ENCODE measurements around the gene PPP1CA.

PPP1CA gene

DNA sequence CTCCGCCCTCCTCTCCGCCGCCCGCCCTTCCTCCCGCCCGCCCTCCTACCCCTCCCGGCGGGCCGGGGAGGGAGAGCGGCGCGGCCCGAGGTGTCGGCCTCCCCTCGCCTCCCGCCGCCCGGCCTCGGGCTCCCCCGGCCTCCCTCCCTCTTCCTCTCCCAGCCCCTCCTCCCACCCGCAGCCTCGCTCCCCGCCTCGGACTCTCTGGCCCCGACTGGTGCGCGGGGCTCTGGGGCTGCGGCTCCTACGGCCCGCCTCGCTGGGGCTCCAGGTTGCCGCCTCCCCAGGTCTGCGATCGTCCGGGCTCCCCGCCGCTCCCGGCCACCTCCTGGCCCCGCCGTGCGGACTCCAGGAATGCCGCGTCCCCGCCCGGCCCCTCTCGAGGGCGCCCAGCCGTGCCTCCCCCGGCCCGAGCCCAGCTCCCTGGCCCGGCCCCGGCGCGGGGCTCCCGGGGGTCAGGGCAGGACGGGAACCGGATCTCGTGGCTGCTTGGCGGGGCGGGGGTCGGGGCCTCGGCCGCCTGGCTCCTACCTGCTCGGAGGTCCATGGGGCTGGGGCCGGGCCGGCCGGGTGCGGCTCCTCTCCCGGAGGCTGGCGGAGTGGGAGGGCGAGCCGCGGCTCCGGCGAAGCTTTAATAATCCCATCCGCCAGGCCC is 28.5 kb downstream of the PPP1CA start, which contains the start of gene CLCF1:
TSS of gene CLCF1 (minus strand) at position 606 of the 655 bp plus-strand sequence. CDS start at position 547, 59 bp downstream.
- Histone ChIP-seq H3K4me3 (replicated peaks; ENCODE audit: insufficient read depth, low read length) (peak within 1 kb of the TSS; percentile 47), H3K27me3 (ENCODE audit: insufficient read depth, poor library complexity, severe bottlenecking) (no peaks in the 10 kb centered on the region), H3K27ac (replicated peaks) (peak within 1 kb of the TSS; percentile 92)
- peak; percentile 63 to 80 for DNase-seq (ENCODE audit: low read depth in 1 of 2, low spot score in 1 of 2)
- TF ChIP-seq, protein P1, sequence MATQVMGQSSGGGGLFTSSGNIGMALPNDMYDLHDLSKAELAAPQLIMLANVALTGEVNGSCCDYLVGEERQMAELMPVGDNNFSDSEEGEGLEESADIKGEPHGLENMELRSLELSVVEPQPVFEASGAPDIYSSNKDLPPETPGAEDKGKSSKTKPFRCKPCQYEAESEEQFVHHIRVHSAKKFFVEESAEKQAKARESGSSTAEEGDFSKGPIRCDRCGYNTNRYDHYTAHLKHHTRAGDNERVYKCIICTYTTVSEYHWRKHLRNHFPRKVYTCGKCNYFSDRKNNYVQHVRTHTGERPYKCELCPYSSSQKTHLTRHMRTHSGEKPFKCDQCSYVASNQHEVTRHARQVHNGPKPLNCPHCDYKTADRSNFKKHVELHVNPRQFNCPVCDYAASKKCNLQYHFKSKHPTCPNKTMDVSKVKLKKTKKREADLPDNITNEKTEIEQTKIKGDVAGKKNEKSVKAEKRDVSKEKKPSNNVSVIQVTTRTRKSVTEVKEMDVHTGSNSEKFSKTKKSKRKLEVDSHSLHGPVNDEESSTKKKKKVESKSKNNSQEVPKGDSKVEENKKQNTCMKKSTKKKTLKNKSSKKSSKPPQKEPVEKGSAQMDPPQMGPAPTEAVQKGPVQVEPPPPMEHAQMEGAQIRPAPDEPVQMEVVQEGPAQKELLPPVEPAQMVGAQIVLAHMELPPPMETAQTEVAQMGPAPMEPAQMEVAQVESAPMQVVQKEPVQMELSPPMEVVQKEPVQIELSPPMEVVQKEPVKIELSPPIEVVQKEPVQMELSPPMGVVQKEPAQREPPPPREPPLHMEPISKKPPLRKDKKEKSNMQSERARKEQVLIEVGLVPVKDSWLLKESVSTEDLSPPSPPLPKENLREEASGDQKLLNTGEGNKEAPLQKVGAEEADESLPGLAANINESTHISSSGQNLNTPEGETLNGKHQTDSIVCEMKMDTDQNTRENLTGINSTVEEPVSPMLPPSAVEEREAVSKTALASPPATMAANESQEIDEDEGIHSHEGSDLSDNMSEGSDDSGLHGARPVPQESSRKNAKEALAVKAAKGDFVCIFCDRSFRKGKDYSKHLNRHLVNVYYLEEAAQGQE (IDR thresholded peaks at IDR 0.05; ENCODE audit: insufficient replicate concordance, low read depth): no peak
- TF ChIP-seq SPI1 (IDR thresholded peaks at IDR 0.05; ENCODE audit: borderline replicate concordance, low read depth): peak; percentile 9; the same call in 1 of the 2 replicates
- TF ChIP-seq, protein P2, sequence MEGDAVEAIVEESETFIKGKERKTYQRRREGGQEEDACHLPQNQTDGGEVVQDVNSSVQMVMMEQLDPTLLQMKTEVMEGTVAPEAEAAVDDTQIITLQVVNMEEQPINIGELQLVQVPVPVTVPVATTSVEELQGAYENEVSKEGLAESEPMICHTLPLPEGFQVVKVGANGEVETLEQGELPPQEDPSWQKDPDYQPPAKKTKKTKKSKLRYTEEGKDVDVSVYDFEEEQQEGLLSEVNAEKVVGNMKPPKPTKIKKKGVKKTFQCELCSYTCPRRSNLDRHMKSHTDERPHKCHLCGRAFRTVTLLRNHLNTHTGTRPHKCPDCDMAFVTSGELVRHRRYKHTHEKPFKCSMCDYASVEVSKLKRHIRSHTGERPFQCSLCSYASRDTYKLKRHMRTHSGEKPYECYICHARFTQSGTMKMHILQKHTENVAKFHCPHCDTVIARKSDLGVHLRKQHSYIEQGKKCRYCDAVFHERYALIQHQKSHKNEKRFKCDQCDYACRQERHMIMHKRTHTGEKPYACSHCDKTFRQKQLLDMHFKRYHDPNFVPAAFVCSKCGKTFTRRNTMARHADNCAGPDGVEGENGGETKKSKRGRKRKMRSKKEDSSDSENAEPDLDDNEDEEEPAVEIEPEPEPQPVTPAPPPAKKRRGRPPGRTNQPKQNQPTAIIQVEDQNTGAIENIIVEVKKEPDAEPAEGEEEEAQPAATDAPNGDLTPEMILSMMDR (IDR thresholded peaks at IDR 0.05; ENCODE audit: insufficient read depth, low read length): no peak

DNA sequence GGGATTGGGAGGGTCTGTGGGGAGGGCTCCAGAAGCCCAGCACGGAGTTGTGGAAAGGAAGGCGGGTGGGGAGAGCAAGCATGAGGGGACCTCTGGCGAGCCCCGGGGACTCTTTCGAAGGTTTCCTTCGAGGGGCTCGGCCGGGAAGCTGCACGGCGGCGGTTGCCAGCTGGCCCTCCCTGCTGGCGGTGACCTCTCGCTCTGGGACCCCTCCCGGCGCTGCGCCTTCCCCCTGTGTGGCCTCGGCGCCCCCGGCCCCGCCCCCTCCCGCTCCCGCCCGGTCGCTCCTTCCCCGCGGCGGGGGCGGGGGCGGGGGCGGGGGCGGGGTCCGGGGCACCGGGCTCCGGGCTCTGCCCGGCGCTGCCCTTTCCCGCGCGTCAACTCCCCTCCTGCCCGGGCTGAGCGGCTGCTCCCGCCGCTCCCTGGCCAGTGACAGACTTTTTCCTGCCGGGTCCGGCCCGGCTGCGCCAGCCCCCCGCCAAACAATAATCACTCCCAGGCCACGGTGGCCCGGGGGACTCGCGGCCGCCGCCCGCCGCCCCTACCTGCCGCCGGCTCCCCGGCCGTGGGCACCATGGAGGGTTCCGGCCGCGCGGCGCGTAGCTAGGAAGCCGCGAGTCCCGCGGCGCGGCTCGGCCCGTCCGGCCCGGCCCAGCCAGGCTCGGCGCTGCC is 29.2 kb downstream of the PPP1CA start:
- H3K27me3 ChIP-seq (ENCODE audit: insufficient read depth, poor library complexity, severe bottlenecking): no peaks in the 10 kb centered on the region
- H3K27ac ChIP-seq (replicated peaks): peak overlapping the region; percentile 92
- DNase-seq (ENCODE audit: low read depth in 1 of 2, low spot score in 1 of 2): peak; percentile 22 to 54

DNA sequence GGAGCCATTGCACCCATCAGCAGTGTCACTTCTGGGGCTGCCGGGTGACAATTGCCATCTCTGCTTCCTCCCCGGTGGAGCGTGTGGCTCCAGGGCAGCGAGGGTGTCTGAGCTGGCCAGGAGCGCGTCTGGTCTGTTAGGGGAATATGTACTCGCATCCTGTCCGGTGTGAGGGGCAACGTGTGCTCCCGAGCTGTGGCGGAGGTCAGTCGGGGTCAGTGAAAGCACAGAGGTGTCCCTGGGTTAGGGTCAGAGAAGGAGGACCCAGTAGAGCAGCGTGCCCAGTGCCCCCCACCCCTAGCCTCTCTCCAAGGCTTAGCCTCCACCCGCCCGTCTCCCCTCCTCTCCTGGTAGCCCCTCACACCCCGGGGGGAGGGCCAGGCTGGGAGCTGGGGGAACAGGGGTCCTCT is 29.7 kb downstream of the PPP1CA start:
- H3K27ac ChIP-seq (replicated peaks): peak overlapping the region; percentile 92
- DNase-seq (ENCODE audit: low read depth in 1 of 2, low spot score in 1 of 2): peak in 1 of 2 experiments; percentile 46
- peak overlapping the region; percentile 47 for H3K4me3 ChIP-seq (replicated peaks; ENCODE audit: insufficient read depth, low read length)
- no peaks in the 10 kb centered on the region for H3K27me3 ChIP-seq (ENCODE audit: insufficient read depth, poor library complexity, severe bottlenecking)
- no peak for TF ChIP-seq POLR2AphosphoS5 (IDR thresholded peaks at IDR 0.05; ENCODE audit: low read depth)
- no peak for TF ChIP-seq SPI1 (IDR thresholded peaks at IDR 0.05; ENCODE audit: borderline replicate concordance, low read depth)
- TF ChIP-seq, protein P1 (IDR thresholded peaks at IDR 0.05; ENCODE audit: insufficient replicate concordance, low read depth): no peak
- TF ChIP-seq, protein P2 (IDR thresholded peaks at IDR 0.05; ENCODE audit: insufficient read depth, low read length): no peak
- no peak for TF ChIP-seq GABPA (IDR thresholded peaks at IDR 0.05; ENCODE audit: low read depth)

More for the DNA sequence above, 29.2 kb downstream of the PPP1CA start:
- TF ChIP-seq, protein P1 (IDR thresholded peaks at IDR 0.05; ENCODE audit: insufficient replicate concordance, low read depth): no peak
- TF ChIP-seq SPI1 (IDR thresholded peaks at IDR 0.05; ENCODE audit: borderline replicate concordance, low read depth) (no peak), POLR2AphosphoS5 (IDR thresholded peaks at IDR 0.05; ENCODE audit: low read depth) (no peak)
- TF ChIP-seq, protein P2 (IDR thresholded peaks at IDR 0.05; ENCODE audit: insufficient read depth, low read length): no peak
- peak overlapping the region; percentile 47 for H3K4me3 ChIP-seq (replicated peaks; ENCODE audit: insufficient read depth, low read length)
